HepG2 (cell line): ENCODE measurements around the gene AHCY. TPM values are rescaled to one million over a fixed set of nuclear protein-coding genes. Genes with fewer than 3 reads are reported as not detected.

Experiments used
- ATAC-seq: fragments of 200-7000 bp; cut with Tn5 transposase; 3 replicates; pipeline ENCODE4 v1.9.1; 2020; ENCODE audit warnings: mild to moderate bottlenecking, moderate library complexity
- BruUV-seq: library from RNA; stranded (reverse); fragments of 400-500 nt; replicated peaks from 2 replicates; lab custom pipeline; 2021; lab: Mats Ljungman, UMichigan
- CTCF ChIA-PET: fragments of 300-600 bp; formaldehyde crosslinking; extraction: SDS; loops from one replicate; lab custom pipeline; 2021; ENCODE audit warnings: low total read pairs, inconsistent platforms, low intra/inter-chr PET ratio; lab: Yijun Ruan, JAX
- POLR2A ChIA-PET: fragments of 350-600 bp; sonication (Branson Sonifier 250); formaldehyde crosslinking; loops from one replicate; lab custom pipeline; 2020; ENCODE audit warnings: antibody characterized with exemption, inconsistent platforms; lab: Yijun Ruan, JAX
- DNase-seq: peaks from one replicate; pipeline ENCODE4 v3.0.0-alpha.2; 2015; ENCODE audit warnings: low spot score
- FAIRE-seq: peaks from 3 replicates; lab custom pipeline; 2011; peaks lifted over from hg19 to GRCh38; lab: Jason Lieb, UNC
- H2AFZ ChIP-seq: one replicate; pipeline ENCODE4 v1.6.1; 2011; ENCODE audit warnings: low read length, inconsistent platforms
- H3K27ac ChIP-seq: fragments of 300-600 bp; 3 replicates; pipeline ENCODE4 v1.8.0; 2011; ENCODE audit warnings: mixed run types, mild to moderate bottlenecking, mixed read lengths, low read length, inconsistent platforms; ENCODE audit not compliant: insufficient read depth; ENCODE audit errors: extremely low read length
- H3K27me3 ChIP-seq, 2 experiments: fragments of 200-600 bp in 1 of 2; 2 replicates in 1 of 2; 3 replicates in 1 of 2; pipeline versions ENCODE4 v1.6.0 to v1.8.0; 2011; ENCODE audit warnings: low read length in 2 of 2, mild to moderate bottlenecking in 2 of 2, moderate library complexity in 2 of 2, inconsistent platforms in 1 of 2; ENCODE audit not compliant: insufficient read depth in 2 of 2, control insufficient read depth in 1 of 2
- H3K36me3 ChIP-seq, 2 experiments: fragments of 200-600 bp in 1 of 2; replicated peaks in 1 of 2; 2 replicates in 1 of 2; 3 replicates in 1 of 2; pipeline versions ENCODE4 v1.5.1 to v1.8.0; 2011; ENCODE audit warnings: low read length in 2 of 2, inconsistent platforms in 1 of 2; ENCODE audit not compliant: insufficient read depth in 2 of 2, control insufficient read depth in 1 of 2
- H3K4me1 ChIP-seq: 2 replicates; pipeline ENCODE4 v1.5.1; 2012; ENCODE audit warnings: low read length, inconsistent platforms; ENCODE audit not compliant: insufficient read depth
- H3K4me2 ChIP-seq: 2 replicates; pipeline ENCODE4 v1.6.0; 2011; ENCODE audit warnings: low read depth, low read length, inconsistent platforms
- H3K4me3 ChIP-seq, 3 experiments: fragments of 200-600 bp in 1 of 3; sonication (generic), shearing (Covaris generic) in 1 of 3; replicated peaks in 1 of 3; 2 replicates each; pipeline ENCODE4 v1.5.1; 2011 to 2016; ENCODE audit warnings: low read length in 3 of 3, inconsistent platforms in 2 of 3, low read depth in 2 of 3, mild to moderate bottlenecking in 2 of 3, control low read depth in 1 of 3, mixed read lengths in 1 of 3; ENCODE audit not compliant: insufficient read depth in 1 of 3
- H3K79me2 ChIP-seq: one replicate; pipeline ENCODE4 v1.6.1; 2011; ENCODE audit warnings: low read length, inconsistent platforms; ENCODE audit not compliant: insufficient read depth
- H3K9ac ChIP-seq: 2 replicates; pipeline ENCODE4 v1.6.0; 2011; ENCODE audit warnings: mild to moderate bottlenecking, low read depth, low read length, inconsistent platforms; ENCODE audit not compliant: insufficient read depth
- H3K9me3 ChIP-seq: 2 replicates; pipeline ENCODE4 v1.5.1; 2012; ENCODE audit warnings: mild to moderate bottlenecking, low read length
- H4K20me1 ChIP-seq: 2 replicates; pipeline ENCODE4 v1.6.0; 2011; ENCODE audit warnings: inconsistent platforms, mild to moderate bottlenecking, low read length, moderate library complexity; ENCODE audit not compliant: insufficient read depth
- FOXP1 ChIP-seq, 2 experiments: fragments of 450-650 bp in 1 of 2; IDR thresholded peaks; 2 replicates each; pipeline ENCODE4 v1.6.1; 2017 to 2018; ENCODE audit warnings: antibody characterized with exemption in 1 of 2
- GFI1 ChIP-seq: sonication (generic); formaldehyde crosslinking; IDR thresholded peaks from 2 replicates; pipeline ENCODE4 v1.5.0; 2020; ENCODE audit warnings: missing genetic modification reagents, mild to moderate bottlenecking, borderline replicate concordance
- KMT2A ChIP-seq: sonication (generic); formaldehyde crosslinking; IDR thresholded peaks from 2 replicates; pipeline ENCODE4 v1.4.0; 2020; ENCODE audit warnings: missing genetic modification reagents
- SOX6 ChIP-seq, 2 experiments: fragments of 450-650 bp in 1 of 2; sonication (generic) in 1 of 2; formaldehyde crosslinking in 1 of 2; IDR thresholded peaks; 2 replicates each; pipeline versions ENCODE4 v1.4.0 to v1.6.1; 2017 to 2020; ENCODE audit warnings: antibody characterized with exemption in 1 of 2, mild to moderate bottlenecking in 1 of 2, missing genetic modification reagents in 1 of 2
- STAT6 ChIP-seq: sonication (generic); formaldehyde crosslinking; IDR thresholded peaks from 2 replicates; pipeline ENCODE4 v1.4.0; 2020; ENCODE audit warnings: missing genetic modification reagents, mild to moderate bottlenecking, borderline replicate concordance
- U2AF1 ChIP-seq: fragments of 200-400 bp; formaldehyde crosslinking; optimal IDR thresholded peaks from 2 replicates; pipeline ENCODE3; 2017; ENCODE audit warnings: mild to moderate bottlenecking, low read depth, low read length
- ZBTB40 ChIP-seq, 2 experiments: fragments of 450-650 bp in 1 of 2; sonication (generic) in 1 of 2; formaldehyde crosslinking in 1 of 2; IDR thresholded peaks; 2 replicates each; pipeline versions ENCODE4 v1.6.1 to v1.8.0; 2016 to 2022; ENCODE audit warnings: antibody characterized with exemption in 1 of 2, mild to moderate bottlenecking in 1 of 2, missing genetic modification reagents in 1 of 2
- ZNF512 ChIP-seq: sonication (generic); formaldehyde crosslinking; IDR thresholded peaks from 2 replicates; pipeline ENCODE4 v1.4.0; 2020; ENCODE audit warnings: mild to moderate bottlenecking, missing genetic modification reagents
- WGBS: methylation state at CpG from one replicate; pipeline ENCODE4 v1.1.6; 2017; ENCODE audit warnings: low lambda C conversion rate; 5-methylcytosine and 5-hydroxymethylcytosine counted together
- in situ Hi-C: cut with HindIII; loops from 2 replicates; pipeline ENCODE4 v1.10.0; 2017; ENCODE audit warnings: low pct_unique_long_range_greater_than_20kb; ENCODE audit not compliant: extremely low pct_ligation_motif_present
- intact Hi-C: fragments of 100-400 bp; cut with micrococcal nuclease; formaldehyde crosslinking; loops from one replicate; pipeline ENCODE4 v1.10.0; 2022; ENCODE audit not compliant: unreplicated experiment
- polyA plus RNA-seq, 8 experiments: library from polyadenylated mRNA; depleted of rRNA in 3 of 8; stranded (reverse) in 7 of 8; unstranded in 1 of 8; fragments of >200 nt; fragmentation: Illumina TruSeq in 4 of 8; extraction: Trizol in 4 of 8; gene quantifications; 2 replicates each; pipeline versions ENCODE4 v1.2.1 to v1.2.3, GENCODE V29; 2011 to 2016; ENCODE audit warnings: low read depth in 4 of 8, missing spikeins in 1 of 8, mixed read lengths in 1 of 8; ENCODE audit not compliant: insufficient read depth in 1 of 8
- total RNA-seq, 5 experiments: library from RNA; depleted of rRNA; stranded (reverse); fragments of >200 nt; fragmentation: Illumina TruSeq; extraction: Trizol; gene quantifications; 2 replicates each; pipeline ENCODE4 v1.2.3, GENCODE V29; 2016; ENCODE audit warnings: low read depth in 1 of 5

AHCY gene
- total and polyA plus RNA-seq, 2 of the 13 experiments (the other 11 are each of a cell fraction or from before 2014, with no cell fraction given) = 407 to 419 TPM

GRCh38 chr20:34235875-34236274 is 67.3 kb downstream of the AHCY start:
- Histone ChIP-seq H3K79me2 (no peaks in the 10 kb centered on the region), H3K27ac (no peak overlapping the region), H3K4me3 (no peak overlapping the region), H3K4me1 (peaks cover 6% of the 10 kb centered on the region; the same call in 1 of the 2 replicates), H3K27me3 (peaks cover 0 to 7% of the 10 kb centered on the region in 2 experiments; a peak in 1 of 5 replicates), H3K4me2 (no peak overlapping the region), H3K9me3 (no peaks in the 10 kb centered on the region), H3K36me3 (no peaks in the 10 kb centered on the region), H4K20me1 (no peaks in the 10 kb centered on the region), H3K9ac (no peak overlapping the region), H2AFZ (no peak overlapping the region)
- no TSS peak for BruUV-seq
- in situ Hi-C loops (no loop called here), intact Hi-C loops (no loop called here)
- no peak for ATAC-seq
- peak; percentile 66; the same call in 1 of the 2 replicates for TF ChIP-seq SOX6 (IDR thresholded peaks at IDR 0.05)
- no peak for TF ChIP-seq SOX6 (CRISPR knock-in tag; IDR thresholded peaks at IDR 0.05)
- no peak for TF ChIP-seq GFI1 (CRISPR knock-in tag)
- TF ChIP-seq ZBTB40 (IDR thresholded peaks at IDR 0.05) = peak; percentile 20; the same call in 1 of the 2 replicates
- no peak for TF ChIP-seq ZBTB40 (CRISPR knock-in tag; IDR thresholded peaks at IDR 0.05)
- no peak for TF ChIP-seq STAT6 (CRISPR knock-in tag)
- TF ChIP-seq FOXP1 (IDR thresholded peaks at IDR 0.05) = 0 out of 2 replicates have a peak, but pooled peaks have one; percentile 4
- no peak for TF ChIP-seq FOXP1 (CRISPR knock-in tag; IDR thresholded peaks at IDR 0.05)
- TF ChIP-seq KMT2A (CRISPR knock-in tag) = no peak
- no peak for TF ChIP-seq U2AF1
- TF ChIP-seq ZNF512 = peak; percentile 68; the same call in 1 of the 2 replicates
- 75% methylated on average over 2 of the region's 2 CpGs for WGBS
- POLR2A ChIA-PET = no interaction called here
- FAIRE-seq = no peak
- no peak for DNase-seq
- CTCF ChIA-PET = no interaction called here
